Left lung (tissue), 10 donors: ENCODE measurements around the gene DENND1A. TPM values are rescaled to one million over a fixed set of nuclear protein-coding genes. Genes with fewer than 3 reads are reported as not detected.

Source experiments
- ATAC-seq: fragments of 200-7000 bp; cut with Tn5 transposase; one replicate; pipeline ENCODE4 v1.9.1; 2020; ENCODE audit warnings: moderate library complexity
- DNase-seq, 4 donors: peaks; one replicate each; pipeline ENCODE4 v3.0.0-alpha.2; 2013 to 2020
- H3K27ac ChIP-seq, 2 donors: fragments of 200-600 bp; sonication (generic) in 1 of 2; one replicate each; pipeline versions ENCODE4 v1.5.0 to v1.8.0; 2020 to 2021
- H3K27me3 ChIP-seq, 2 donors: fragments of 200-600 bp; sonication (generic) in 1 of 2; one replicate each; pipeline versions ENCODE4 v1.5.0 to v1.8.0; 2020 to 2021
- H3K36me3 ChIP-seq, 2 donors: fragments of 200-600 bp; sonication (generic) in 1 of 2; one replicate each; pipeline versions ENCODE4 v1.5.0 to v1.8.0; 2020 to 2021
- H3K4me1 ChIP-seq, 2 donors: fragments of 200-600 bp; one replicate each; pipeline ENCODE4 v1.8.0; 2021
- H3K4me3 ChIP-seq, 2 donors: fragments of 200-600 bp; sonication (generic) in 1 of 2; one replicate each; pipeline versions ENCODE4 v1.5.0 to v1.8.0; 2020 to 2021; ENCODE audit warnings: mild to moderate bottlenecking in 1 of 2
- H3K9me3 ChIP-seq, 2 donors: fragments of 200-600 bp; sonication (generic) in 1 of 2; one replicate each; pipeline versions ENCODE4 v1.5.0 to v1.8.0; 2020 to 2021
- CTCF ChIP-seq, 2 donors: fragments of 200-600 bp; sonication (generic) in 1 of 2; IDR thresholded peaks; one replicate each; pipeline versions ENCODE4 v1.5.0 to v1.8.0; 2021; ENCODE audit warnings: antibody characterized with exemption in 2 of 2
- intact Hi-C, 2 donors: fragments of 100-400 bp; cut with DNase I; formaldehyde crosslinking; loops; one replicate each; pipeline versions ENCODE4 v1.11.2 to v1.14.2; 2022
- polyA plus RNA-seq, 6 donors: library from polyadenylated mRNA; unstranded; fragments of 120-200 nt; gene quantifications; one replicate each; pipeline ENCODE4 v1.2.1, GENCODE V29; 2013; ENCODE audit not compliant: insufficient read length in 6 of 6
- total RNA-seq, 2 donors: library from RNA; stranded (reverse); fragmentation: NEBNext Ultra II Directional; extraction: Animal tissue kit (Norgen Biotek cat#: 25700); gene quantifications; one replicate each; pipeline ENCODE4 v1.2.1, GENCODE V29; 2021
- donor health status: DM: no; HTN: yes; CAD: no.
- donor health status: DM: no; HTN: no; CAD: no.

Gene DENND1A
- total and polyA plus RNA-seq, 8 donors, result 8.3 to 23.2 (median 9.7) TPM

DNA sequence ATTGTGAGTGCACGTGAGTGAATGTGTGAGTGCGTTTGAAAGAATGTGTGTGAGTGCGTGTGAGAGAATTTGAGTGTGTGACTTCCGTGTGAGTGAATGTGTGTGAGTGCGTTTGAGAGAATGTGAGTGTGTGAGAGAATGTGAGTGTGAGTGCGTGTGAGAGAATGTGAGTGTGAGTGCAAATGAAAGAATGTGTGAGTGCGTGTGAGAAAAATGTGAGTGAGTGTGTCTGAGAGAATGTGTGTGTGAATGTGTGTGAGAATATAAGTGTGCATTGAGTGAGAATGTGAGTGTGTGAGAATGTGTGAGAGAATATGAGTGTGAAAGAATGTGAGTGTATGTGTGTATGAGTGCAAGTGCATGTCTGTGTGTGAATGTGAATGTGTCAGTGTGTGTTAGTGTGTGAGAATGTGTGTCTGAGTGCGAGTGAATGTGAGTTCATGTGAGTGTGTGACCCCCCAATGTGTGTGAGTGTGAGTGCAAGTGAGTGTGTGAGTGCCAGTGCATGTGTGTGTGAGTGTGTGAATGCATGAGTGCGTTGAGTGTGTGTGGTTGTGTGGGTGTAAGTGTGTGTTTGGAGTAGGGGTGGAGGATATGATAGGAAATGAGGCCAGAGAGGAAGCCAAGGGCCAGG is 43.8 kb upstream of the DENND1A start:
- Histone ChIP-seq H3K27ac (no peak overlapping the region), H3K27me3 (peaks cover 3 to 55% of the 10 kb centered on the region in 2 donors), H3K9me3 (no peaks in the 10 kb centered on the region), H3K36me3 (no peaks in the 10 kb centered on the region), H3K4me1 (no peaks in the 10 kb centered on the region), H3K4me3 (no peak overlapping the region)
- intact Hi-C loops, result no loop called here
- ATAC-seq (no peak), DNase-seq (no peak)
- no peak for TF ChIP-seq CTCF (IDR thresholded peaks at IDR 0.05)

DNA sequence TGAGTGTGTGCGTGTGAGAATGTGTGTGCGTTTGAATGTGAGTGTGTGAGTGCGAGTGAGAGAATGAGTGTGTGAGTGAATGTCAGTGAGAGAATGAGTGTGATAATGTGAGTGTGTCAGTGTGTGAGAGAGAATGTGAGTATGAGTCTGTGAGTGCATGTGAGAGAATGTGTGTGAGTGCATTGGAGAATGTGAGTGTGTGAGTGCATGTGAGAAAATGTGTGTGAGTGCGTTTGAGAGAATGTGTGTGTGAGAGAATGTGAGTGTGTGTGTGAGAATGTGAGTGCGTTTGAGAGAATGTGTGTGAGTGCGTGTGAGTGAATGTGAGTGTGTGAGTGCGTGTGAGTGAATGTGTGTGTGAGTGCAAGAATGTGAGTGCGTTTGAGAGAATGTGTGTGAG is 42.7 kb upstream of the DENND1A start:
- Histone ChIP-seq H3K9me3 (no peaks in the 10 kb centered on the region), H3K27ac (no peak overlapping the region), H3K4me1 (no peaks in the 10 kb centered on the region), H3K27me3 (peaks cover 3 to 66% of the 10 kb centered on the region in 2 donors), H3K36me3 (no peaks in the 10 kb centered on the region), H3K4me3 (no peak overlapping the region)
- DNase-seq (no peak), ATAC-seq (no peak)
- intact Hi-C loops, result no loop called here
- no peak for TF ChIP-seq CTCF (IDR thresholded peaks at IDR 0.05)

GRCh38 chr9:123967323-123967722 is 37.4 kb upstream of the DENND1A start:
- no peaks in the 10 kb centered on the region for H3K4me1 ChIP-seq
- TF ChIP-seq CTCF (IDR thresholded peaks at IDR 0.05), result no peak
- intact Hi-C loops, result no loop called here
- no peak for DNase-seq
- no peaks in the 10 kb centered on the region for H3K9me3 ChIP-seq
- H3K27me3 ChIP-seq, result peaks cover 3 to 95% of the 10 kb centered on the region in 2 donors
- no peak overlapping the region for H3K4me3 ChIP-seq
- H3K27ac ChIP-seq, result no peak overlapping the region
- no peak for ATAC-seq
- no peaks in the 10 kb centered on the region for H3K36me3 ChIP-seq

GRCh38 chr9:123965801-123966686 is 36.1 kb upstream of the DENND1A start:
- no peaks in the 10 kb centered on the region for H3K9me3 ChIP-seq
- H3K36me3 ChIP-seq, result no peaks in the 10 kb centered on the region
- intact Hi-C loops, result no loop called here
- no peak for ATAC-seq
- no peak overlapping the region for H3K4me3 ChIP-seq
- no peaks in the 10 kb centered on the region for H3K4me1 ChIP-seq
- H3K27me3 ChIP-seq, result peaks cover 2 to 97% of the 10 kb centered on the region in 2 donors
- no peak for TF ChIP-seq CTCF (IDR thresholded peaks at IDR 0.05)
- no peak for DNase-seq
- H3K27ac ChIP-seq, result no peak overlapping the region

GRCh38 chr9:123964761-123965160 is 34.8 kb upstream of the DENND1A start:
- DNase-seq, result no peak
- Histone ChIP-seq H3K9me3 (no peaks in the 10 kb centered on the region), H3K27ac (no peak overlapping the region), H3K4me1 (no peaks in the 10 kb centered on the region), H3K27me3 (peaks cover 0 to 97% of the 10 kb centered on the region in 2 donors), H3K4me3 (no peak overlapping the region), H3K36me3 (no peaks in the 10 kb centered on the region)
- intact Hi-C loops, result no loop called here
- TF ChIP-seq CTCF (IDR thresholded peaks at IDR 0.05), result no peak
- ATAC-seq, result no peak
